HG03439 (cell line): Measurements from ENCODE around the gene CEP170.
"Not testable (repeated sequence)": the region's sequence is repeated elsewhere in the genome, so short reads cannot be mapped to it uniquely, and the experiment has no call there.

ENCODE experiments used
- ATAC-seq: cut with Tn5 transposase; IDR thresholded peaks from one replicate; pipeline ENCODE4 v1.9.1; 2021; ENCODE audit warnings: mild to moderate bottlenecking, moderate library complexity; ENCODE audit not compliant: unreplicated experiment

The CEP170 gene

DNA sequence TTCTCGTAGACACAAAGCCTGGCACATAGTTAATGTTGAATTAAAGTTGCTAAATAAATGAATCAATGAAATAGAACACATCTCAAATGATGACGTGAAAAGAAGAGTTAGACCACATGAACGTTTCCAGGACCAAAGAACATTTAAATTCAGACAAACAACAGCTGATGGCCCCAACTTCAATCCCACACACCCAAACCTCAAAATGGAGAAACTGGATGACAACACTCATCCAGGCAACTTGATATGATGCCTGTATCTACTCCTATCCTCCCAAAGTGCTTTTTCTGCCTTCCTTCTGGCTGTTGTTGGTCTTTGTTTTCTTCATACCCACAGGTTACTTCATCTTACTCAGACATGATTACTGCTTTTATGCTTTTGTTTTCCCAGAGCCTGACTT is 71.9 kb downstream of the CEP170 start:
- ATAC-seq = not testable (repeated sequence)

DNA sequence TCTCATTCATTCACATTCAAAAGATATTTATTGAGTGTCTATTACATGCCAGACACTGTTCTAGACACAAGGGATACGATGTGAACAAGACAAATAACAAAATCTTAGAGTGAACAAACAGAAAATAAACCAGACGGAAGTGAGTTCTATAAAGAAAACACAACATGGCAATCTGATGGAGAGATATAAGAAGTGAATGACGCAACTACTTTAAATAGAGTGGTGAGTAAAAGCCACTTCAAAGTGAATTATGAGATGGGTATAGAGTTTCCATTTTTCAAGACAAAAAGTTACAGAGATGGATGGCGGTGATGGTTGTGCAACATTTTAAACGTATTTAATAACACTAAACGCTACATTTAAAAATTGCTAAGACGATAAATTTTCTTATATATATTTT is 75.4 kb downstream of the CEP170 start:
- no peak for ATAC-seq

DNA sequence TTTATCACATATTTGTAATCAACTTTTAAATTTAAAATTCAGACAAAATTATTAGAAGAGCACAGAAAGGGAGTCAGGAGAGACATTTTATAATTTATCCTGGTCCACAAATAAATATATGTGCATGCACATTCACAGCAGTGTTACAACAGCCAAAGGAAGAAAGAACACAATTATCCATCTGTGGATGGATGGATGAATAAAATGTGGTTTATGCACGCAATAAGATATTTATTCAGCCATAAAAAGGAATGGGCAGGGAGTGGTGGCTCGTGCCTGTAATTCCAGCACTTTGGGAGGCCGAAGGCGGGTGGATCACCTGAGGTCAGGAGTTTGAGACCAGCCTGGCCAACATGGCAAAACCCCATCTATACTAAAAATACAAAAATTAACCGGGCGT is 77.3 kb downstream of the CEP170 start:
- ATAC-seq = not testable (repeated sequence)

DNA sequence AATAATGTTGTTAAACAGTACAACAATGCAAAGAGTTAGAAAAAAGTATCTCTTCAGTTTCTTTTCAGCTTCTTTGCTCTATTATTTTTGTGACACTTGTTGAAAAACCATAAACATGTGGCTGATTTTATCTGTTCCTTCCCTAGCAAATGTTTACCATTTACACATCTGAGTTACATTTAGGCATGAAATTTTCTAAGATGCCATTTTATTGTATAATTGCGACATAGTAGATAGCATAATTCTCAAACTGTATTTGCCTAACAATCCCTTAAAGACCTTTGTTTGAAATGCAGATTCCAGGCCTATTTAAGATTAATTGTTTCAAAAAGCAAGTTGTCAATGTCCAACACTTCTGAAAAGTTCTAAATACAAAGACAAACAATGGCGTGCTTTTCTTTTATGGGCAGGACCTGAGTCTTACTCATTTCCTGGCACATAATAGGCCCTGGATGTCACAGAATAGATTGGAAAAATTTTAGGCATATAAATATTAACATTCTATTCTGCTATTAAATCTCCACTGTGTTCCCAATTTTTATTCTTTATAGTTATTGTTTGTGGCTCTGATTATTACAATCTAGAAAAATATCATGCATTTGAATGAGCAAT is 81.2 kb downstream of the CEP170 start:
- ATAC-seq = not testable (repeated sequence)

DNA sequence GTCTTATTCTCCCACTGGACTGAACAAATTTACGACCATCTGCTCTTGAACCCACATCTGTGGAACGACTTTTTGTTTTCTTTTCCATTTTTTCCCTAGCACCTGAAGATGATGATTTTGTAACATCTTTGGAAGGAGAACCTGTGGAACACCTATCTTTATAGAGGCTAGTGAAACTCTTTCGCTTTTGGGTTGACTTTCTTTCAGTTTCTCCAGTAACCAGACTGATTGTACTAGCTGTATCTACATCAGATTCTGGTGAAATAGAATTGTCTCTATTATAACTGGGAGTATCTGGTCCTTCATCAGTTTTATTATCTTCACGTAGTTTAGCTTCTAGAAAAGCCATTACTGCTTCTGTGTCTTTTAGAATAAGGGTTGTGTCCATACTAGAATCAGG is 90.2 kb downstream of the CEP170 start:
- ATAC-seq = not testable (repeated sequence)

DNA sequence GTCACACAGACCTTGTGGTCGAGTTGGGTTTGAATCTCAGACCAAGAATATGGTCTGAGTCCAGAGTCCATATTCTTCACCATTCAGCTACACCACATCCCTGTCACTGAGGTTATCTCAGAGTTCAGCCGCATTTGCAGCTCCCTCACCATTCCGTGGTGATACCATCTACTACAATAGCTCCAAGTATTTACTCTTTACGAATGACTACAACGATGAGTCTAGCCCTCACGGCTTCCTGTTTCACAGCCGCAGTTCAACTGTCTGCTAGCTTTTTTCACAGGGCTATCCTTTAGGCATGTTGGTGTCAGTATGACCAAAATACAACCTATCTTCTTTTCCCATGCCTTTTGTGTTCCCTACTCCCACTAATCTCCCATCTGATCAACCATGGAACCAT is 104.2 kb downstream of the CEP170 start:
- not testable (repeated sequence) for ATAC-seq

DNA sequence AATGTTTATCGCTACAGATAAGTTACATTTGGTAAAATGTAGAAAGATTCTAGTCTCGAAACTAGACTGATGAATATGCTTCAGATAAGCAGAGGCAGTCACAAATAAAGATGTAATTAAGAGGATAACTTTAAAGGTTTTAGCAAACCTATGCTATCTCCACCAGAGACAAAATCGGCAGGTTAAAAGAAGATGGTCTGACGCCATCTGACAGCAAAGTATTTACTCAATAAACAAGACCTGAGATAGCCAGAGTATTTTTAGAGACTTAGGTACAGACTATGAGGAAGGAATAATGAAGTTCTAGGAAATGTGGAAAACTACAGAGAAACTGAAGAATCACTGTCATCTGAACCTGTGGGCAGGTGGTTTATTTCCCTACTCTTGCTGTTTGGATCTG is 106.0 kb downstream of the CEP170 start:
- not testable (repeated sequence) for ATAC-seq

DNA sequence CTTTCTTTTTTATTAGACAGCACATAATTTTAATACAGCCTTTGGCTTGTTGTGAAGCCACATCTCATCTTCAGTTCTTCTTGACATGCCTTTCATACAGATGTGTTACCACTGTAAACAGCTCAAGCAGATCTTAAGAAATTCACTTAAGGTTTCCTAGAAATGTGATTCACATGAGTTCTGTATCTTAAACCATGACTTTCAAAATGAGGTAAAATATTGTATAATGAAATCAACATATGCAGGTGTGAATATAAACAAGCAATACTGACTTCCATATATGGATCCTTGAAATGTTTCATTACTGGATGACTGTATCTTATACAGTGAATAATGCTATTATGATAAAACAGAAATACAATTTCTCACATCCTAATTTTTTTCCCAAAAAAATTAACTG is 107.7 kb downstream of the CEP170 start:
- ATAC-seq = not testable (repeated sequence)

DNA sequence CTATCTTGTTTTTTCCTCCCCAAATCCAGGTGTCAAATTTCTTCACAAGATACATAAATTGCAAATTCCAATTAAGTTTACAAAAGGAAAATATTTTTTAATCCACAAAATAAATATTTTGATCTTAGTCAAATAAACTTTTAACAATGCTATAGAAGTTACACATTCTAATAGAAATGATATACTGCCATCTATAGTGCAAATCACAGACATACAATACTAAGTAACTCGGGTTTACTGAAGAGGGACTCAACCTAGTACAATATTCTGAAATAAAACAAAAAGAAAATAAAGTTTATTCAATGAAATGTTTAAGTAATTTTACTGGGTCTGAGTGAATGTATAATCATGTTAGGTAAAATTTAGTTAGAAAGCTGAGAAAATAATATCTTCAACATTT is 114.6 kb downstream of the CEP170 start:
- not testable (repeated sequence) for ATAC-seq

DNA sequence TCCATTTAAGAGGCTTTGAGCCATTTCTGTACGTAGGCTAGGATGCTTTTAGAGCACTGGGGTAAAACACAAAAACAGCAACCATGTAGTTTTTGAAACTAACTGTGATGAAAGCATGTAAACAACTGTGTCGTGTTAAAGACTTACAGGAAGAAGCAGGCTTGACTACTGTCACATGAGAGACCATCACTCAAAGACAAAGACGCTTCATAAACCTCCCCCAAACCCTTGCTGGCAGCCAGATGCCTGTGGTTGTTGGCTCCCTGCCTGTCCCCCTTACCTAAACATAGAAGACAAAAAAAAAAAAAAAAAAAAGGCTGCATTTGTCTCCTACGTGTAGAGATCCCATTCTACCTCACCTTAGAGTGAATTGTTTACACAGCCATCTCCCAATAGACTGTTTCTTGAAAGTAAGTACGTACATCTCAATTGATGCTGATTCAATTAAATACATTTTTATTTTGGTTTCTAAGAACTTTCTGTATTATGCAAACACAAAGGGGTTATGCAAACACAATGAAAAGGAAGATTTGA is 132.1 kb downstream of the CEP170 start:
- not testable (repeated sequence) for ATAC-seq

DNA sequence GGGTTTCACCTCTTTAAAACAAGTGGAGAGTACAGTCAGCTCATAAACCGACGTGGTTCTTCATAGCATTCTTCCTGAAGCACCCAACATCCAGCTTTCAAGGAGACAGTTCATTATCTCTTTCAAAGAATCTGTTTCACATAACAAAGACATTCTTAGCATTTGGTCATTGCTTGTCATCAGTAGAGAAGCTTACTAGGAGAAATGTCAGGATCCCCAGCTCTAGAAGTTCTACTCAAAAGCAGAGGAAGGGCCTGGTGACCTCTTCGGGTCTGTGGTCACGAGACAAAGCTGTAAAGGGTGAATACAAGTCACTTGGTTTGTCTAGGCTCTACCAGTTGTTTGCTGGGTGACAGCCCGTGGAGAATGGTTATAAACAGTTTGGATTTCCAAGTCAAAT is 133.1 kb downstream of the CEP170 start:
- ATAC-seq = not testable (repeated sequence)

DNA sequence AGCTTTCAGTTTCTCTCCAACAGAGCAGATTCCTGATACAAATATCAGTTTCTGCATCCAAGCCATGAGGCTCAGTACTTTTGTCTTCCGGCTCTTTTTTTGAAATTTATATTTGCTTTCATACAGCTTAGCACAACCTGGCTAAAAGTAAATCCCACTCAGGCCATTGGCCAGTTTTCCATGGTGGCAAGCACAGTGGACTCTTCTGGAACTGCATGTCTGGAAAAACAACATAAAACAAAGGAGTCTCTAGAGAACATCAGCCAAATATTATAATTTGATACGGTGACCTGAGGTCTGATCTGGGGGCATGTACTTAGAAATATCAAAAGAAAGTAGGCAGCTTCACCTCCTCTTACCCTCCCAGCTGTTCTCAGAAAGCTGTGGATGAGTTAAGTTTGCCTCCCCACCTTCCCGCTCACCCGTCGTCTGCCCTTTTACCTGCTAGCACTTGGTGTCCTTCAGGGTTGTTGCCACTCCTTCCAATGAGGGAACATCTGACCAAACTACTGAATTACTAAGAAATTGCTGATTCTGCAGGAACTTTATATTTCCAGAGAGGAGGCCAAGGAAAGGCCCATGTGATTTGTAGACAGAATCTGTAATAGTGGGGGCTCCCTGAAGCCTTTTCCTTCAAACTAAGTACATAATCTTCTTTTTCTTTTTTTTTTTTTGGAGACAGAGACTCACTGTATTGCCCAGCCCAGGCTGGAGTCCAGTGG is 136.3 kb downstream of the CEP170 start:
- not testable (repeated sequence) for ATAC-seq

DNA sequence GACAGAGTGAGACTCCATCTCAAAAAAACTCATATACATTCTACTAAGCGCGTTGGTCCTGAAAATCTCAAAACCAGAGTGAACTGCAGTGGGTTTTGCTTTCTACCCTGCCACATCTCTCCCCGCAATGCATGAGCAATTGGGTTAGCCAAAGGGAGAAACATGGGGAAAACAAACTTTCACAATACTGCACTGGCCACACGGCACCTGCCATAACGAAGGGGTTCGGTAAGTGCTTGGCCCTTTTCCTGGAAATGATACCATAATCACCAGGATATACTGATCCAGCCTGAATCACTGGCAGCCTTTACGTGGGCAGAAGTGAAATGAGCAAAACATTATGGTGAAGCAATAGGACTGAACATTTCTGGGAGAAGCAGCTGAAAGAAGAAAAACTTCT is 138.9 kb downstream of the CEP170 start:
- not testable (repeated sequence) for ATAC-seq

DNA sequence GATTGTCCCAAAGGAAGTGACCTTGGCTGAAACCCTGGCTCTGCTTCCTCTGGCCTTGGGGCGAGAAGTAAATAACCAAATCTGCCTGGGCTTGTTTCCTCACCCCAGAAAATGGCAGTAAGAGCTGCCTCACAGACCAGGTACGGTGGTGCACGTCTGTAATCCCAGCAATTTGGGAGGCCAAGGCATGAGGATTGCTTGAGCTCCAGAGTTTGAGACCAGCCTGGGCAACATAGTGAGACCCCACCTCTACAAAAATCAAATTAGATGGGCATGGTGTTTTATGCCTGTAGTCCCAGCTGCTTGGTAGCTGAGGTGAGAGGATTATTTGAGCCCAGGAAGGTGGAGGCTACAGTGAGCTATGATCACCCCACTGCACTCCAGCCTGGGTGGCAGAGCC is 140.3 kb downstream of the CEP170 start:
- ATAC-seq = not testable (repeated sequence)

DNA sequence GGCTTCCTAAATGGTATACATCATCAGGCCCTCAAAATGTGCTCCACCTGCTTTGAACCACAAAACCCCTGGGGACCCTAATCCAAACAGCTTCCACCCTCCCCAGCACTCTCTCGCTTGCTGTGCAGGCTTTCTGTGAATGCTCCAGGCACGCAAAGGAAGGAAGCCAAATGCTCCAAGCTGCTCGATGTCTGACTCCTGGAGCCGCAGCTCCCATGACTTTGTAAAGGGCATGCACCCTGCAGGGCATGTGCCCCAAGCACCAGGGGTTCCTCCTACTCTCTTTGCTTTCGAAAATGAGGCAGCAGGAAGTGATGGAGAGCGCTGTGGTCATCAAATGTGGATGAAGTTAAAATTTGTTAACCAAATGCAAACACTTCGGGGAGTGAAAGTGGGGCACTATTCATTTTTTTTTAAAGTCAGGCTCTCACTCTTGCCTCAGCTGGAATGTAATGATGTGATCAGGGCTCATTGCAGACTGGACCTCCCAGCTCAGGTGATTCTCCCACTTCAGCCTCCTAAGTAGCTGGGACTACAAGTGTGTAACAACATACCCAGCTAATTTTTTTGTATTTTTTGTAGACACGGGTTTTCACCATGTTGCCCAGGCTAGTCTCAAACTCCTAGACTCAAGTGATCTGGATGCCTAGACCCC is 140.9 kb downstream of the CEP170 start:
- peak; percentile 90 for ATAC-seq

DNA sequence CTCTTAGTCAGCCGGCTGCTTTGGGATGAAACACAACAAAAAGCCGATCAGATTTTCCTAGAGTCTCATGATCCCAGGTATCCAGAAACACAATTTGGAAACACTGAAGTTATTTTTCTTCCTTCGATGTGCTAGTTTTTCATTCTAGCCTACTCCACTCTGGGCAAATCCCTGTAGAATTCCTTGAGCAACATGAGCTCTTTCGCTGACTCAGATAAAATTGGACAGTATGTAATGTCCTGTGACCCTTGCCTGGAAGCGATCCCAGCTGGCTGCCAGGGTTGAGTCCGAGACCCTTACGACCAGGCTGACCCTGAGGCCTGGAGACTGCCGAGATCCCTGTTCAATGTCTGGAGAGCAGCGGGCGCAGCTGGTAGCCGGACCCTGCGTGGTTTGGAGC is 147.9 kb downstream of the CEP170 start:
- not testable (repeated sequence) for ATAC-seq

DNA sequence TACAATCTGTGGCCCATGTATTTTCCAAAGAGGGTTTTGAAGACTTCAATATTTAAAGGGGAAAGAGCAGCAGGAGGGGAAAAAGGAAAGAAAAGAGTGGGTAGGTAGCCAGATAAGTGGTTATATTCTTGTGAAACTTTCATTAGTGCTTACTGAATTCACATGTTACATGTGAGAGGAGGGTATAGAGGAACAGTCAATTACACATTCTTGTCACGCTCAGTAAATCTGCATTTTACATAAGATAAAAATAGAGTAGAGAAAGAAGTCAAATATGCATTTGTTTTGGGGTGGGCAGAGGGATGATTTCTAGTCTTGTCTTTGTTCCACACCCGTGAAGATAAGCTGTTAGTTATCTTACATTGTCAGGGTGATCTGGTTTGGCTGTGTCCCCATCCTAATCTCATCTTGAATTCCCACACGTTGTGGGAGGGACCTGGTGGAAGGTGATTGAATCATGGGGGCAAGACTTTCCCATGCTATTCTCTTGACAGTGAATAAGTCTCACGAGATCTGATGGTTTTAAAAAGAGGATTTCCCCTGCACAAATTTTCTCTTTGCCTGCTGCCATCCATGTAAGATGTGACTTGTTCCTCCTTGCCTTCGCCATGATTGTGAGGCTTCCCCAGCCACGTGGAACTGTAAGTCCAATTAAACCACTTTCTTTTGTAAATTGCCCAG is 149.3 kb downstream of the CEP170 start:
- ATAC-seq = not testable (repeated sequence)

DNA sequence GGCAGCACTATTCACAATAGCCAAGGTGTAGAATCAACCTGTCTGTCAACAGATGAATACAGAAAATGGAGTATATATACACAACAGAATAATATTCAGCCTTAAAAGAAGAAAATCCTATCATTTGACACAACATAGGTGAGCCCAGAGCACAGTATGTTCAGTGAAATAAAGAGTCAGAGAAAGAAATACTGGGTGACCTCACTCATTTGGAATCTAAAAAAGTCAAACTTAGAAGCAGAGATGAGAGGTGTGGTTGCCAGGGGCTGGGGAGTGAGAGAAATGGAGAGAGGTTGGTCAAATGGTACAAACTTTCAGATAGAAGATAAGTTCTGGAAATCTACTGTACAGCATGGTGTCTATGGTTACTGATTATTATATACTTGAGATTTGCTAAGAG is 150.0 kb downstream of the CEP170 start:
- ATAC-seq = not testable (repeated sequence)

DNA sequence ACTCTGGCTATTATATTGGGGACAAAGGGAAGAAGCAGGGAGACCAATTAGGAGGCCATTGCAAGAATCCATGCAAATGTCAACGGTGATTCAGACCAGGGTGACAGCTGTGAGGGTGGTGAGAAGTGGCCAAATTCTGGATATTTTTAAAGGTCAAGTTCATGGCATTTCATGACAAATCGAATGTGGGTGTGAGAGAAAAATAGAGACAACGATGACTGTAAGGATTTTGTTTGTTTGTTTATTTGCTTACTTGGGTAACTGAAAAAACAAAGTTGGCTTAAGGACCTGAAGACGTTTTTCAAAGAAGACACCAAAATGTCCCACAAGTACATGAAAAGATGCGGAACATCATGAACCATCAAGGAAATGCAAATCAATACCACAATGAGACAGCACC is 150.6 kb downstream of the CEP170 start:
- ATAC-seq = not testable (repeated sequence)

DNA sequence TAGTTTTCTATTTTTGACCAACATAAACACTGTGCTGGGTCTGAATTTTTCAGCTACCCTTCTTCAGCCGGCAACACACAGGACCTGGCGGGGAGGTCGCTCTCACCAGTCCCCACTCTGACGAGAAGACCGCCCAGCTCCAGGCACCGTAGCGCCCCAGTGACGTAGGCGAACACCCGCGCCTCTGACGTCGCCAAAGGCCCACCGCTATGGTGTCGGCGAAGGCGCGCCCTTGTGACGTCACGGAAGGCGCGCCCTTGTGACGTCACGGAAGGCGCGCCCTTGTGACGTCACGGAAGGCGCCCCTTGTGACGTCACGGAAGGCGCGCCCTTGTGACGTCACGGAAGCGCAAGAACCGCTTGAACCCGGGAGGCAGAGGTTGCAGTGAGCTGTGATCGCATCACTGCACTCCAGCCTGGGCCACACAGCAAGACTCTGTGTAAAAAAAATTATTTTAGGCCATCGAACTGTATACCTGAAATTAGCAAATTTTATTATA is 153.5 kb downstream of the CEP170 start:
- ATAC-seq = peak; percentile 79

DNA sequence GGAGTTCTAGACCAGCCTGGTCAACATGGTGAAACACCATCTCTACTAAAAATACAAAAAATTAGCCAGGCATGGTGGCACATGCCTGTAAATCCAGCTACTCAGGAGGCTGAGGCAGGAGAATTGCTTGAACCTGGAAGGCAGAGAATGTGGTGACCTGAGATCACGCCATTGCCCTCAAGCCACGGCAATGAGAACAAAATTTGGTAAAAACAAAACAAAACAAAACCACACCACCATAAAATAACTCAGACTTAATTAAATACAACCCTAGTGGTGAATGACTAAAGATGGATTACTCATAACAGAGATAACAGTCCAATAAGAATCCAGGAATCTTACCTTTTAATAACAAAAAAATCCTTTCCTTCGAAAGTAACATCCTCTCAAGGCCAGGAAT is 167.7 kb downstream of the CEP170 start:
- not testable (repeated sequence) for ATAC-seq
